HG03095 (cell line): ENCODE data around the gene NSMF.
A peak's percentile ranks its signal among the peaks of the same experiment; 100 is the strongest.

Experiments used
- ATAC-seq: cut with Tn5 transposase; IDR thresholded peaks from one replicate; pipeline ENCODE4 v1.9.1; 2021; ENCODE audit warnings: moderate library complexity; ENCODE audit not compliant: unreplicated experiment

The NSMF gene

GRCh38 chr9:137492464-137493363 is 33.6 kb upstream of the NSMF start:
- ATAC-seq, result no peak

GRCh38 chr9:137491735-137492432 is 32.8 kb upstream of the NSMF start:
- no peak for ATAC-seq

GRCh38 chr9:137490532-137491186 is 31.5 kb upstream of the NSMF start:
- ATAC-seq, result no peak

- ATAC-seq, result no peak
These were observed 29.8 kb upstream of the NSMF start for GRCh38 chr9:137488906-137489305.

GRCh38 chr9:137488327-137488653 is 29.2 kb upstream of the NSMF start:
- no peak for ATAC-seq

- ATAC-seq, result no peak
These were observed 28.6 kb upstream of the NSMF start for GRCh38 chr9:137487454-137488326.

GRCh38 chr9:137486545-137487453 is 27.7 kb upstream of the NSMF start:
- ATAC-seq, result no peak

GRCh38 chr9:137486141-137486490 is 27.0 kb upstream of the NSMF start:
- ATAC-seq, result no peak

- no peak for ATAC-seq
These were observed 26.4 kb upstream of the NSMF start for GRCh38 chr9:137485343-137486140.

- ATAC-seq, result no peak
These were observed 25.6 kb upstream of the NSMF start for GRCh38 chr9:137484551-137485315.

- peak; percentile 69 for ATAC-seq
These were observed 23.1 kb upstream of the NSMF start for GRCh38 chr9:137482094-137482781.

- no peak for ATAC-seq
These were observed 21.9 kb upstream of the NSMF start for GRCh38 chr9:137480686-137481683.

- ATAC-seq, result no peak
These were observed 21.0 kb upstream of the NSMF start for GRCh38 chr9:137479892-137480685.

- no peak for ATAC-seq
These were observed 20.1 kb upstream of the NSMF start for GRCh38 chr9:137478962-137479861.

- ATAC-seq, result no peak
These were observed 19.5 kb upstream of the NSMF start for GRCh38 chr9:137478613-137478961.
